LNCaP clone FGC (cell line): ENCODE results near the gene CRTC1.

Experiments
- DNase-seq: peaks from one replicate; pipeline ENCODE4 v3.0.0-alpha.2; 2011; ENCODE audit warnings: low read depth
- H3K4me3 ChIP-seq: 2 replicates; pipeline ENCODE4 v1.5.1; 2011; ENCODE audit warnings: mild to moderate bottlenecking, low read depth, low read length, control low read depth
- CTCF ChIP-seq: IDR thresholded peaks from 2 replicates; pipeline ENCODE4 v1.5.1; 2012; ENCODE audit warnings: mild to moderate bottlenecking; ENCODE audit not compliant: control insufficient read depth, insufficient read depth; ENCODE audit errors: extremely low read depth

The CRTC1 gene

GRCh38 chr19:18759995-18760426, 76.5 kb downstream of the CRTC1 start:
- DNase-seq, result no peak
- TF ChIP-seq CTCF, result no peak
- no peak overlapping the region for H3K4me3 ChIP-seq

- DNase-seq, result no peak
- H3K4me3 ChIP-seq, result no peak overlapping the region
- no peak for TF ChIP-seq CTCF
These were observed 77.2 kb downstream of the CRTC1 start for GRCh38 chr19:18760440-18761383.

- TF ChIP-seq CTCF, result no peak
- peak overlapping the region; percentile 42 for H3K4me3 ChIP-seq
- DNase-seq, result no peak
These were observed 78.1 kb downstream of the CRTC1 start for GRCh38 chr19:18761531-18762110.

- TF ChIP-seq CTCF, result no peak
- DNase-seq, result peak; percentile 94
- H3K4me3 ChIP-seq, result peak overlapping the region; percentile 42
These were observed 78.9 kb downstream of the CRTC1 start for GRCh38 chr19:18762125-18763023.

- no peak overlapping the region for H3K4me3 ChIP-seq
- DNase-seq, result no peak
- TF ChIP-seq CTCF, result no peak
These were observed 80.5 kb downstream of the CRTC1 start for GRCh38 chr19:18763674-18764590.

GRCh38 chr19:18764591-18765051, 81.1 kb downstream of the CRTC1 start:
- TF ChIP-seq CTCF, result no peak
- no peak overlapping the region for H3K4me3 ChIP-seq

More at GRCh38 chr19:18764591-18765051, 81.1 kb downstream of the CRTC1 start:
- no peak for DNase-seq
